Astrocyte of the spinal cord (primary cell): ENCODE data around the gene PDLIM4.

Source experiments
- DNase-seq: peaks from one replicate; pipeline ENCODE4 v3.0.0; 2011; ENCODE audit warnings: low read depth, low spot score
- H3K4me3 ChIP-seq: 2 replicates; pipeline ENCODE4 v1.5.1; 2011; ENCODE audit warnings: low read depth, mild to moderate bottlenecking, low read length, moderate library complexity
- in situ Hi-C: cut with HindIII; loops from 2 replicates; pipeline ENCODE4 v1.10.0; 2017; ENCODE audit warnings: low sequenced_read_pairs
- TF ChIP-seq, protein P1 (sequence below): IDR thresholded peaks from 2 replicates; pipeline ENCODE4 v1.5.1; 2012; ENCODE audit warnings: low read depth, mild to moderate bottlenecking, low read length, inconsistent platforms

The PDLIM4 gene

DNA sequence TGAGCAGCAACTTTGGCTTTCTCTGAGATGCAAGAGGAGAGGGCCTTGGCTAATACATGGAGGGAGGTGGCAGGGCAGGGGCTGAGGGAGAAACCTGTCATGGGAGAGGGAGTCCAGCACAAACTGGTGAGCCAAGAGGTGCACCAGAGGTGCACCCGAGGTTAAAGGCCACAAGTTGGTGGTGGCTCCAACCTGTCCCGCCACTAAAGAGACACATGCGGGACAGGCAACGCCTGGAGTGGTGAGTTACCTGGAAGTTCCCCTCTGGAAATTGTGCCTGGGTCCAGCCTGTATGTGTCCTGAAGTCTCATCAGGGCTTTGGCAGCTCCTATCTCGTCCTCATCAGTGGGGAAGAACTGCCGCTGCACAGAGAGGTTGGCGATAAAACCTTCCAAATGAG, 43.8 kb upstream of the PDLIM4 start:
- no peak overlapping the region for H3K4me3 ChIP-seq
- TF ChIP-seq, protein P1, sequence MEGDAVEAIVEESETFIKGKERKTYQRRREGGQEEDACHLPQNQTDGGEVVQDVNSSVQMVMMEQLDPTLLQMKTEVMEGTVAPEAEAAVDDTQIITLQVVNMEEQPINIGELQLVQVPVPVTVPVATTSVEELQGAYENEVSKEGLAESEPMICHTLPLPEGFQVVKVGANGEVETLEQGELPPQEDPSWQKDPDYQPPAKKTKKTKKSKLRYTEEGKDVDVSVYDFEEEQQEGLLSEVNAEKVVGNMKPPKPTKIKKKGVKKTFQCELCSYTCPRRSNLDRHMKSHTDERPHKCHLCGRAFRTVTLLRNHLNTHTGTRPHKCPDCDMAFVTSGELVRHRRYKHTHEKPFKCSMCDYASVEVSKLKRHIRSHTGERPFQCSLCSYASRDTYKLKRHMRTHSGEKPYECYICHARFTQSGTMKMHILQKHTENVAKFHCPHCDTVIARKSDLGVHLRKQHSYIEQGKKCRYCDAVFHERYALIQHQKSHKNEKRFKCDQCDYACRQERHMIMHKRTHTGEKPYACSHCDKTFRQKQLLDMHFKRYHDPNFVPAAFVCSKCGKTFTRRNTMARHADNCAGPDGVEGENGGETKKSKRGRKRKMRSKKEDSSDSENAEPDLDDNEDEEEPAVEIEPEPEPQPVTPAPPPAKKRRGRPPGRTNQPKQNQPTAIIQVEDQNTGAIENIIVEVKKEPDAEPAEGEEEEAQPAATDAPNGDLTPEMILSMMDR: no peak
- no peak for DNase-seq
- in situ Hi-C loops: no loop called here

DNA sequence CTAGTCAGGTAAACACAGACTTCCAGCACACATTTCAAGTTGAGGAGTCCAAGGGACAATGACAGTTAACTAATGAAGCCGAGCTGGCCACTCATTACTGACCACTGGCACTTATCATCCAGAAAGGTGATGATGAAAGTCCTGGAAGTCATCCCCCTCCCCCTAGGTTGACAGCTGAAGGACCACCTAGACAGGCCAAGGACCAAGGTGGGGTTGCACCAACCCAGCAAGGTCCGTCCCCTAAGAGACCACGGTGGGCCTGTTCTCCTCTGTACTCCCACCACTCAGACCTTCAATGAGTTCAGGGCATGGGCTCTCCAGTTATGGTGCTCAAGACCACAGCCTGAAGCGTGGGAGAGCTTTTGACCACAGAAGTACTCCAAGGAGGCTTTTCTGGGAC, 43.0 kb upstream of the PDLIM4 start:
- in situ Hi-C loops: no loop called here
- no peak for DNase-seq
- TF ChIP-seq, protein P1: no peak
- no peak overlapping the region for H3K4me3 ChIP-seq

DNA sequence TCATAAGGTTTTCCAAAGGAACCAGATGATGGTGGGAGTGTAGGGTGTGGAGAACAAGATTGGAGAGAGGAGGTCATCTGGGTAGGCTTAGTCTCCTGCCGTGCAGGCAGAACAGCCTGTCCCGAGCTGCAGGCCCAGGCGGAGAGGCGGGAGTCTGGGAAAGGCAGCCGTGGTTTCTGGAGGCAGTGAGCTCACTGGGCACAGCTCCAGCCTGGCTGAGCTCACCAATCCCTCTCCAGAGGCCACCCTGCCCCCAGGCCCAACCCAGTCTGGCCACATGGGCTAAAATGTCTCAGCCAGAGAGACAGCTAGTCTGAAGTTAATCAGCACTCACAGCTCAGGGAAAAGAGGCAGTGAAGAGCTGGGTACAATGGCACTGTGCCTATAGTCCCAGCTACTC, 42.2 kb upstream of the PDLIM4 start:
- no peak overlapping the region for H3K4me3 ChIP-seq
- TF ChIP-seq, protein P1: no peak
- DNase-seq: peak; percentile 98
- in situ Hi-C loops: no loop called here

DNA sequence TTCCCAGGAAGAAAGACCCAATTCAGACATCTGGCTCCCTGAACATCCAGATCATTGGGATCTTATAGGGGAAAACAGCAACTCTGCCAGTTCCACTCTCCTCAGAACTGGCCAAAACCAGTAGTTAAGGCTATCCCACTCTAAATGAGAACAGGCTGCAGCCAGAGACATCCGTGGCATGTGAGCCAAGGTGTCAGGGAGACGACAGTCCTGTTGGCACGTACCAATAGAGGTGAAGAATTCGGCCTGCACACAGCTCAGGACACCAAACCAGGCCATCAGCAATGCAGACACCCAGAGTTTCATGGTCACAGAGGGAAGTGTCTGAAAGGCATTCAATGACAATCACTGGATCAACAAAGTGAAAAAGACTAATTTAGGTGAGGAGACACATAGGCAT, 39.2 kb upstream of the PDLIM4 start:
- in situ Hi-C loops: no loop called here
- no peak for DNase-seq
- TF ChIP-seq, protein P1: no peak
- no peak overlapping the region for H3K4me3 ChIP-seq

DNA sequence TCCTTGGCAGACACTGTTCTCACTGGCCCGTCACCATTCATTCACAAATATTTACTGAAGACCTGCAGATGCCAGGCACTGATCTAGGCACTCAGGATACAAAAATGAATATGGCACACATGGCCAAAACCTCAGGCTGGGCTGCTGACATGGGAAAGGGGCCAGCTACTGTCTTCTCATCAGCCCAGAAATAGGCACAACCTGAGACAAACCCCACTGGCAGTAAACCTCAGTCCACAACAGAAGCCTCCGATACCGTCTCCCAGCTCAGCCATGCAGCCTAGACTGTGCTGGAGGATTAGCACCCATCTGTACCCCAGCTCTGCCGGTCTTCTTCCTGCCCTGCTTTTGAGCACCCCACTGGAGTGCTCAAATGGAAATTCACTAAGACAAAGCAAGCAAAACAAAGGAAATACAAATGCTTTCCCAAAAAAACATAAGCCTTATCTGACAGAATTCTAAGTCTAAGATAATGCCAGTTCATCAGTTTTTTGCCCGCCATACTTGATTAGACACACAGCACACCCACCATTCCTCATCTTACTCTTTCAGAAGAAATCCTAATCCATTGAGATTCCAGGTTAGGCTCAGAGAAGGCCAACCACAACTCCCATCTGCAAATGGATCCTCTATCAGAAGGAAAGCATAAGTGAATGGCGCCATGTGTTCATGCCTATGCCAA, 38.1 kb upstream of the PDLIM4 start:
- in situ Hi-C loops: no loop called here
- TF ChIP-seq, protein P1: no peak
- DNase-seq: no peak
- no peak overlapping the region for H3K4me3 ChIP-seq

DNA sequence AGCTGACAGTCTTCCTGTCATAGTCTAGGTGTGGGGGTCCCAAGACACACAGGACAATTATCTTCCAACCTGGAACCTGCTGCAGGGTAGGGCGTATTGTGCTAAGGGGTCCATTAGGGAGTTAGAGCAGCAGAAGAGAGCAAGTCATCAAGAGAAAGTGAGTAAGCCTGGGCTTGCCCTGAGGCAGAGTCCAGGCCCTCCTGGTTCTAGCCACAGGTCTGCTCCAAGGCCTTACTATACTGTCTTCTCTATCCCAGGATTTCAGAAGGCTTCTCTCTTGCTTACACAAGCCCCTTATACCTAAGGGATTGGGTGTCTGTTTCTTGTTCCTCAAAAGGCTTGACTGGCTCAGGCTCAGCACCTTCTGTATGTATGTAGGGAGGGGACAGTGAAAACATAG, 37.5 kb upstream of the PDLIM4 start:
- TF ChIP-seq, protein P1: no peak
- DNase-seq: no peak
- no peak overlapping the region for H3K4me3 ChIP-seq
- in situ Hi-C loops: no loop called here

DNA sequence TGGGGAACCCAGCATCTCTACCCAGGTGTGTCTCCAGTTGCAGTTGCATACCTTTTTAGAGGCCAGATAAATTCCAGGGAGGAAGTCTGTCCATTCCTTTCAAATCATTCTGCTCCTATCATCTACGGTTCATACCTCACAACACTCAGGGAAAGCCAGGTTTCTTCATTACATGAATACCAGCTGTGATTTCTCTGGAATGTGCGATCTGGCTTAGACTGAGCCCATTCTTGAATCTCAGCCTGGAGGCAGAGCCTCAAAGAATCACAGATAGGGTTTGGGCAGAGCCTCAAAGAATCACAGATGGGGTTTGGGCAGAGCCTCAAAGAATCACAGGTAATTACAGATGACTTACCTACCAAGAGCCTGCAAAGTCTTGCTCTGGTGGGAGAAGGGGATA, 37.0 kb upstream of the PDLIM4 start:
- no peak for DNase-seq
- in situ Hi-C loops: no loop called here
- H3K4me3 ChIP-seq: no peak overlapping the region
- TF ChIP-seq, protein P1: no peak
